Lung microvascular endothelial cell (primary cell): ENCODE data around the gene MYO1A. TPM values are rescaled to one million over a fixed set of nuclear protein-coding genes. Genes with fewer than 3 reads are reported as not detected.
"Not testable (repeated sequence)": the region's sequence is repeated elsewhere in the genome, so short reads cannot be mapped to it uniquely, and the experiment has no call there.

Experiments
- DNase-seq, 2 donors: peaks; one replicate each; pipeline versions ENCODE4 v3.0.0 to v3.0.0-alpha.2; 2010; ENCODE audit warnings: low read depth in 2 of 2
- total RNA-seq: library from RNA; depleted of rRNA; stranded (reverse); fragments of >200 nt; gene quantifications from 2 replicates; pipeline ENCODE4 v1.2.1, GENCODE V29; 2014

MYO1A gene
- total RNA-seq, 1 donor from 2014 or later = not detected

GRCh38 chr12:57048423-57049118 lies 1.4 kb downstream of the MYO1A start:
- no peak for DNase-seq

GRCh38 chr12:57047981-57048380 lies 1.9 kb downstream of the MYO1A start:
- no peak for DNase-seq

GRCh38 chr12:57046947-57047890 lies 2.7 kb downstream of the MYO1A start:
- no peak for DNase-seq

DNA sequence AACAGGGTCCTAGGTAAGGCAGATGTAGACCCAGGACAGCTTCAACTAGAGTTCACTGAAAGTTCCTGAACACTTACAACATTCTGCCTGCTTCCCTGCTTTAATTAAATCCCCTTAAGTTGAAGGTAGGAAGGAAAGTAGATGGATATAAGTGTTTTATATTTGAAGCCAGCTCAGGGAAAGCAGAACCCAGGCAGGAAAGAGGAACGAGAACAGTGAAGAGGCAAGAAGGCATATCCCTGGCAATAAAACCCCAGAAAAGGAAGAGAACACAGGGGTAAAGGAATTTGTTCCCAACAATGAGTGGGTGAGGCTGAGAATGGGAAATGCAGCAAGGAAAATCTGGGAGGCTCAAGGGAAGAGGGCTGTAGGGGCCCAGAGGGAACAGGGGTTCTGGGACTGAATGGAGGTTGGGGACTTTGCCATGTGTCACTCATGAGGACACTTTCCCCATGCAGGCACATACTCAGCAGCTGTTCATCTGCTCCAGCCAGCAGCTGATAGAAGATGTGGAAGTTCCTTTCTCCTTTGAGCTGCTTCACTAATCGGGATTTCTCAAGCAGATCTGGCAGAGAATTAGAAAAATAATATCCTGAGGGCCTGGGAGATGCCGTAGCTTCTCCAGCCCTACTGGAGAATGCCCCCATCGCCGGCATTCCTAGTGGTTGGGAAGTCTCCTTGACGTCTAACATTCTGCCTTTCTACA lies 3.7 kb downstream of the MYO1A start:
- DNase-seq = no peak

GRCh38 chr12:57044889-57045288 lies 5.0 kb downstream of the MYO1A start:
- no peak for DNase-seq

DNA sequence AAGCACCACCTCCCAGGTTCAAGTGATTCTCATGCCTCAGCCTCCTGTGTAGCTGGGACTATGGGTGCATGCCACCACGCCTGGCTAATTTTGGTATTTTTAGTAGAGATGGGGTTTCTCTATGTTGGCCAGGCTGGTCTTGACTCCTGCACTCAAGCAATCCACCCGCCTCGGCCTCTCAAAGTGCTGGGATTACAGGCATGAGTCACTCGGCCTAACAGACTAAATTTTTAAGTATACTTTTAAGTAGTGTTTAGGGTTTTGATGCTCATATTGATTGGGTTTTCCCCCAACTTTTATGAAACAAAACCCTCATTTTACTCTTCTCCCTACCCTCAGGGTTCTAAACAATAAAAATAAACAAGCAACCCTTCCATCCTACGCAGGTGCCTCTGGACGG lies 5.5 kb downstream of the MYO1A start:
- no peak for DNase-seq

DNA sequence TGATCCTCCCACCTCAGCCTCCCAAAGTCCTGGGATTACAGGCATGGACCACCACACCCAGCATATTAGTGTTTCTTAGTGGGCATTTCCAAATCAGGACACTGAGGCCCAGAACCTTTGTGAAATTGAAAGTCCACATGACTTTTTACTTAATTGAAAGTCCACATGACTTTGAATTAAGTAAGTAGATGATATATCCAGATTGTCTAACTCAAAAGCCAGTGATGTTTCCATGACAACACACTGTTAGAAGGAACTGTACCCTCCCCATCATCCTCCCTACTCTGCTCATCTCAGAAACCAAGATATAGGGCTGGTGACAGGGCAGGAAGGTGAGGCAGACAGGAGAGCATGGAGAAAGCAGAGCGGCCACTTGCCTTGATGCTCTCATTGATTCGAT lies 7.2 kb downstream of the MYO1A start:
- no peak for DNase-seq

DNA sequence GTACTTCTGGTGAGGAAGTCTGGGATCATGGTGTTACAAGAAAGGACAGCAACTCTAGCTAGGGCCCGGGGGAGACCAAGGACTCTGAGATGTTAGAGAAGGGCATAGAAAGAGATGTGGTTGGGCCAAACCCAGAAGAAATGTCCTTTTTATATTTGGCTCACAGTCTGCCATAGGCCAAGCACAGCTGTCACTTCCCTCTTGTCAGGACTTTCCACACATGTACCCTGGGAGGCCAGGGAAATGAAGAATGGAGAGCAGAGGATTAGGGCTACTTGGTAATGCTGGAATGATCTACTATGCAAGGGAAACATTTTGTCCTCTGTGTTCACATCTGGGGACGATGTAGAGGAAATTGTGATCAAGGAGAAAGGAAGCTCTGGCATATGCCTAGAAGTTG lies 9.2 kb downstream of the MYO1A start:
- no peak for DNase-seq

- no peak for DNase-seq
These were observed 9.7 kb downstream of the MYO1A start for GRCh38 chr12:57040211-57040610.

- no peak for DNase-seq
These were observed 10.7 kb downstream of the MYO1A start for GRCh38 chr12:57039016-57039798.

- no peak for DNase-seq
These were observed 12.7 kb downstream of the MYO1A start for GRCh38 chr12:57037264-57037663.

DNA sequence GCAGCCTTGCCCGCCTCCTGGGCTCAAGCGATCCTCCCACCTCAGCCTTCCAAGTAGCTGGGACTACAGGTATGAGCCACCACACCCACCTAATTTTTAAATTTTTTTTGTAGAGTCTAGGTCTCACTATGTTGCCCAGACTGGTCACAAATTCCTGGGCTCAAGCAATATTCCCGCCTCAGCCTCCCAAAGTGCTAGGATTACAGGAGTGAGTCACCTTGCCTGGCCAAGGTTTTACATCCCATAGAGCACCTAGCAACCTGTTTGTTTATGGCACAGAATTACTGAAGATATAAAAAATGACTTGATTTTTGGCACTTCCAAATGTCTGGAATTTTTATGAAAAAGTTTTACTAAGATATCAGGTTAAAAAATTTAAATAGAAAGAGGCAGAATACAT lies 16.5 kb downstream of the MYO1A start:
- no peak for DNase-seq

- DNase-seq = no peak
These were observed 18.1 kb downstream of the MYO1A start for GRCh38 chr12:57031789-57032188.

GRCh38 chr12:57031138-57031725 lies 18.7 kb downstream of the MYO1A start:
- DNase-seq = peak; percentile 10 to 30

GRCh38 chr12:57029457-57029856 lies 20.5 kb downstream of the MYO1A start:
- no peak for DNase-seq

DNA sequence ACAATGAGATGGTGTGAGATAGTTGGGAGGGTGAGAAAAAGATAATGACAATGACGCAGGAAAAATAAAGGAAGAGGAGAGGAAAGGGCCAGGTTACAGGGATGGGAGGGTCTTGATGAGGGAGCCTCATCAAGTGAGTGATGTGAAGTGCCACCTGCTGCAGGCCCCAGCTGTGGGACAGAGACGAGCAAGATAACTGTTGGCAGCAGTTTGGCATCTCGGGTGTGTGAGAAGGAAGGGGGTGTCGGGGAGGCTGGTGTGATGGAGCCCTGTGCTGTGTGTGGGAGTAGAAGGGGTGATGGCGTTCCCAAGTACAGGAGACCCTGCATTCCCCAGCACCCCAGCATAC lies 22.1 kb downstream of the MYO1A start:
- no peak for DNase-seq

GRCh38 chr12:57027011-57027804 lies 22.7 kb downstream of the MYO1A start:
- DNase-seq = no peak

DNA sequence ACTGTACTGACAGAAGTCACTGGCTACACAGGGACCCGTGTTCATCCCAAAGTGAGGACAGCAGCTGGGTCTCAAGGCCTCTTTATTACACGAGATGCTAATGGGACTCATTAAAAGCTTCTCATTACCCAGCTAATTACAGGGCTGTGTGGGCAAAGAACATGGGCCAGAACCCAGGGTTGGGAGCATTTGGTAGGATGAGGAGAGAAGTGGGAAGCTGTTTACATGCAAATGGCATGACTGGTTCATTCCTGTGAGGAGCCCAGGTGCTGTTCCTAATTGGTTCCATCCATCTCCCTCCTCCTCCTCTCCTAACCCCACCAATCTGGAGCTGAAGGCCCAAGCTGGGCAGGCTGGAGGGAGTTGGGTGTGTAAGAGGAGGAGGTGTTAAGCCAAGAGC lies 24.7 kb downstream of the MYO1A start:
- DNase-seq = no peak

DNA sequence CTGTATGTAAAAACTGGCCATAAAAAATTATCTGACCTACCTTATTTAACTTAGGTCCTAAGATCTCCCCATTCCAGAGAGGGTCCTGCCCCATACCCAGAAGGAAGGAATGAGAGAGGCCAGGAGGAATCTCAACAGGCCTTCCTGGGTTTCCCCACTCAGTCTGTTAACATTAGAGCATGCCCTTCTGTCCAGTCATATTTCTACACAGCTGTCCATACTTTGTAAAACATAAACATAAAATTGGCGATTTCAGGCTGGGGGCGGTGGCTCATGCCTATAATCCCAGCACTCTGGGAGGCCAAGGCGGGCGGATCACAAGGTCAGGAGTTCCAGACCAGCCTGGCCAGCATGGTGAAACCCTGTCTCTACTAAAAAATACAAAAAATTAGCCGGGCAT lies 27.6 kb downstream of the MYO1A start:
- DNase-seq = not testable (repeated sequence)

DNA sequence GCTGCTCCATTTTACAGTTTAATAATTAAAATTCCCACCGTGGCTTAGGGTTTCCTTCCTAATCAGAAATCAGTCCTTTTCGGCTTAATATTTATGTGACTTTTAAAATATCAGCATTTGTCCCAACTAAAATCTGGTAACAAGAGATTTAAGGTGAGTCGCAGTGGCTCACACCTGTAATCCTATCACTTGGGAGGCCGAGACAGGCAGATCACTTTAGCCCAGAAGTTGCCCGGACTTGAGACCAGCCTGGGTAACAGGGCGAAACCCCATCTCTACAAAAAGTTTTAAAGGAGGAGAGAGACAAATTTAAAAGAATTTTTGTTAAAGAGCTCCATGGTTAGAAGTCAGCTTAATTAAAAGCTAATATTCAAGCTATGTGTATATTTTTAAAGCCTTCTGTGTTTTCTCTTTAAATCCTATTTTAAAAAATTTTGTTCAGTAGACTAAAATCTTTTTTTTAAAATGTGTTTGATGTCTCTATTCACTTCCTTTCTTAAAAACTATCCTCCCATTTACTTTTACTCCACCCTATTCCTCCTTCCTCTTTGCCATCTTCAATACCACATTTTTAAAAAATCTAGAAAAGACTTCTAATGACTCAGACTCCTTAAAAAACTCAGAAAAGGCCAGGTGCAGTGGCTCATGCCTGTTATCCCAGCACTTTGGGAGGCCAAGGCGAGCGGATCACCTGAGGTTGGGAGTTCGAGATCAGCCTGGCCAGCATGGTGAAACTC lies 29.8 kb downstream of the MYO1A start:
- no peak for DNase-seq
